HepG2 (cell line): Measurements from ENCODE around the gene RABL6. TPM values are rescaled to one million over a fixed set of nuclear protein-coding genes. Genes with fewer than 3 reads are reported as not detected.

ENCODE experiments used
- ARNTL ChIP-seq: sonication (generic); formaldehyde crosslinking; IDR thresholded peaks from 2 replicates; pipeline ENCODE4 v1.4.0; 2020; ENCODE audit warnings: mild to moderate bottlenecking, missing genetic modification reagents
- CAMTA2 ChIP-seq: sonication (generic); formaldehyde crosslinking; IDR thresholded peaks from 2 replicates; pipeline ENCODE4 v1.4.0; 2020; ENCODE audit warnings: mild to moderate bottlenecking, missing genetic modification reagents, borderline replicate concordance
- FOXC1 ChIP-seq: sonication (generic); formaldehyde crosslinking; IDR thresholded peaks from 2 replicates; pipeline ENCODE4 v1.8.0; 2022; ENCODE audit warnings: mild to moderate bottlenecking, missing genetic modification reagents, borderline replicate concordance
- IKZF4 ChIP-seq: sonication (generic); formaldehyde crosslinking; IDR thresholded peaks from 2 replicates; pipeline ENCODE4 v1.5.1; 2020; ENCODE audit warnings: borderline replicate concordance, mild to moderate bottlenecking, low read depth, missing genetic modification reagents; ENCODE audit errors: not compliant biosample characterization
- MBD4 ChIP-seq: IDR thresholded peaks from 2 replicates; pipeline ENCODE4 v1.6.1; 2012; ENCODE audit warnings: low read length, inconsistent platforms, borderline replicate concordance
- MTA1 ChIP-seq: sonication (generic); formaldehyde crosslinking; IDR thresholded peaks from 2 replicates; pipeline ENCODE4 v1.4.0; 2020; ENCODE audit warnings: missing genetic modification reagents, mild to moderate bottlenecking, borderline replicate concordance
- MYC ChIP-seq: sonication (generic); formaldehyde crosslinking; IDR thresholded peaks from 2 replicates; pipeline ENCODE4 v1.9.0; 2021; ENCODE audit warnings: missing genetic modification reagents, borderline replicate concordance
- SIX1 ChIP-seq: sonication (generic); formaldehyde crosslinking; IDR thresholded peaks from 2 replicates; pipeline ENCODE4 v1.4.0; 2020; ENCODE audit warnings: missing genetic modification reagents, borderline replicate concordance
- SRSF1 ChIP-seq: fragments of 200-400 bp; formaldehyde crosslinking; optimal IDR thresholded peaks from 2 replicates; pipeline ENCODE3; 2017; ENCODE audit warnings: mild to moderate bottlenecking, low read depth, low read length, moderate library complexity
- SRSF9 ChIP-seq: fragments of 200-400 bp; formaldehyde crosslinking; IDR thresholded peaks from 2 replicates; pipeline ENCODE4 v1.6.1; 2018; ENCODE audit warnings: borderline replicate concordance, mild to moderate bottlenecking, low read depth, low read length; ENCODE audit not compliant: insufficient read depth, poor library complexity, severe bottlenecking
- ZBTB7A ChIP-seq: sonication (generic); formaldehyde crosslinking; IDR thresholded peaks from 2 replicates; pipeline ENCODE4 v1.8.0; 2022; ENCODE audit warnings: mild to moderate bottlenecking, missing genetic modification reagents
- ZFX ChIP-seq: sonication (generic); formaldehyde crosslinking; IDR thresholded peaks from 2 replicates; pipeline ENCODE4 v1.4.0; 2020; ENCODE audit warnings: mild to moderate bottlenecking, low read depth, missing genetic modification reagents, moderate library complexity
- ZNF101 ChIP-seq: sonication (generic); formaldehyde crosslinking; IDR thresholded peaks from 2 replicates; pipeline ENCODE4 v1.4.0; 2020; ENCODE audit warnings: mild to moderate bottlenecking, low read depth, missing genetic modification reagents, borderline replicate concordance
- ZNF549 ChIP-seq: sonication (generic); formaldehyde crosslinking; IDR thresholded peaks from 2 replicates; pipeline ENCODE4 v1.5.0; 2020; ENCODE audit warnings: missing genetic modification reagents
- ZNF713 ChIP-seq: sonication (generic); formaldehyde crosslinking; IDR thresholded peaks from 2 replicates; pipeline ENCODE4 v1.4.0; 2020; ENCODE audit warnings: mild to moderate bottlenecking, missing genetic modification reagents
- polyA plus RNA-seq, 8 experiments: library from polyadenylated mRNA; depleted of rRNA in 3 of 8; stranded (reverse) in 7 of 8; unstranded in 1 of 8; fragments of >200 nt; fragmentation: Illumina TruSeq in 4 of 8; extraction: Trizol in 4 of 8; gene quantifications; 2 replicates each; pipeline versions ENCODE4 v1.2.1 to v1.2.3, GENCODE V29; 2011 to 2016; ENCODE audit warnings: low read depth in 4 of 8, missing spikeins in 1 of 8, mixed read lengths in 1 of 8; ENCODE audit not compliant: insufficient read depth in 1 of 8
- total RNA-seq, 5 experiments: library from RNA; depleted of rRNA; stranded (reverse); fragments of >200 nt; fragmentation: Illumina TruSeq; extraction: Trizol; gene quantifications; 2 replicates each; pipeline ENCODE4 v1.2.3, GENCODE V29; 2016; ENCODE audit warnings: low read depth in 1 of 5
- TF ChIP-seq, protein P1 (sequence below): sonication (generic); formaldehyde crosslinking; IDR thresholded peaks from 2 replicates; pipeline ENCODE4 v1.4.0; 2020; ENCODE audit warnings: missing genetic modification reagents
- TF ChIP-seq, protein P2 (sequence below): sonication (generic); formaldehyde crosslinking; IDR thresholded peaks from 2 replicates; pipeline ENCODE4 v1.4.0; 2020; ENCODE audit warnings: missing genetic modification reagents
- TF ChIP-seq, protein P3 (sequence below): IDR thresholded peaks from 2 replicates; pipeline ENCODE4 v1.6.1; 2016; ENCODE audit warnings: missing biosample characterization, missing genetic modification reagents, low read depth
- TF ChIP-seq, protein P4 (sequence below): sonication (generic); formaldehyde crosslinking; IDR thresholded peaks from 2 replicates; pipeline ENCODE4 v1.4.0; 2020; ENCODE audit warnings: mild to moderate bottlenecking, missing genetic modification reagents, borderline replicate concordance
- TF ChIP-seq, protein P5 (sequence below): IDR thresholded peaks from 2 replicates; pipeline ENCODE4 v1.6.1; 2016; ENCODE audit warnings: mild to moderate bottlenecking, missing biosample characterization, missing genetic modification reagents

RABL6 gene
- total and polyA plus RNA-seq, 2 of the 13 experiments (the other 11 are each of a cell fraction or from before 2014, with no cell fraction given) = 81.5 to 125 TPM

DNA sequence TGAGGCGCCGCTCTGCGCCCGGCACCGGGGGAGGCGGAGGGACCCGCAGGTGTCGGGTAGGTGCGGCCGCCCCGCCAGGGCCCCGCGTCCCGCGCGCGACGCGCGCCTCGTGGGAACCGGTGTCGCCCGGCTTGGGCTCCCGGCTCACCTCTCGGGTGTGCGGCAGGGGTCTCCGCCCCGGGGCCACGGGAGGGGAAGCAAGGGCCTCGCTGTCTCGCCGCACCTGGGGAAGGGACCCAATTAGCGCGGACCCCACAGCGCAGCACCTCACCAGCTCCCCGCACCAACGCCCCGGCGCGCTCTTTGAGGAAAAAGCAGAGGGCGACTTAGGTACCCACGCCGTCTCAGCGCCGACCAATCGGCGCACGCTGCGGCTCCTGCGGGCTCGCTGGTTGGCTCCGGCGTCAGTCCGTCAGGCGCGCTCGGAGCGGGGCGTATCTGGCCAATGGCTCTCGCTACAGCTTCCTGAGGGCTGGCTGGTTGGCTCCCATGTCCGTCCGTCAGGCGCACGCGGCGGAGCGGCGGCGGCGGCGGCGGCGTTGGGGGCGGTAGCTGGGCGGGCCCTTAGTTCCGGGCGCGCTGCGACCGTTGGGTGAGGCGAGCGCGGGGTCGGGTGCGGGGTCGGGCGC lies 78.3 kb downstream of the RABL6 start, which contains the start of gene TRAF2 (continued):
- TF ChIP-seq SIX1 (CRISPR knock-in tag) (no peak), IKZF4 (peak; percentile 58), ZNF549 (CRISPR knock-in tag) (no peak), MBD4 (no peak), SRSF1 (peak; percentile 74), ZNF101 (CRISPR knock-in tag) (no peak), MTA1 (CRISPR knock-in tag) (no peak), SRSF9 (no peak), CAMTA2 (CRISPR knock-in tag) (no peak), ZNF713 (CRISPR knock-in tag) (no peak), ARNTL (CRISPR knock-in tag) (no peak), FOXC1 (no peak), ZFX (CRISPR knock-in tag) (no peak), MYC (CRISPR knock-in tag) (peak; percentile 89), ZBTB7A (CRISPR knock-in tag) (no peak)
- TF ChIP-seq, protein P1, sequence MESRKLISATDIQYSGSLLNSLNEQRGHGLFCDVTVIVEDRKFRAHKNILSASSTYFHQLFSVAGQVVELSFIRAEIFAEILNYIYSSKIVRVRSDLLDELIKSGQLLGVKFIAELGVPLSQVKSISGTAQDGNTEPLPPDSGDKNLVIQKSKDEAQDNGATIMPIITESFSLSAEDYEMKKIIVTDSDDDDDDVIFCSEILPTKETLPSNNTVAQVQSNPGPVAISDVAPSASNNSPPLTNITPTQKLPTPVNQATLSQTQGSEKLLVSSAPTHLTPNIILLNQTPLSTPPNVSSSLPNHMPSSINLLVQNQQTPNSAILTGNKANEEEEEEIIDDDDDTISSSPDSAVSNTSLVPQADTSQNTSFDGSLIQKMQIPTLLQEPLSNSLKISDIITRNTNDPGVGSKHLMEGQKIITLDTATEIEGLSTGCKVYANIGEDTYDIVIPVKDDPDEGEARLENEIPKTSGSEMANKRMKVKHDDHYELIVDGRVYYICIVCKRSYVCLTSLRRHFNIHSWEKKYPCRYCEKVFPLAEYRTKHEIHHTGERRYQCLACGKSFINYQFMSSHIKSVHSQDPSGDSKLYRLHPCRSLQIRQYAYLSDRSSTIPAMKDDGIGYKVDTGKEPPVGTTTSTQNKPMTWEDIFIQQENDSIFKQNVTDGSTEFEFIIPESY (CRISPR knock-in tag) = no peak
- TF ChIP-seq, protein P2, sequence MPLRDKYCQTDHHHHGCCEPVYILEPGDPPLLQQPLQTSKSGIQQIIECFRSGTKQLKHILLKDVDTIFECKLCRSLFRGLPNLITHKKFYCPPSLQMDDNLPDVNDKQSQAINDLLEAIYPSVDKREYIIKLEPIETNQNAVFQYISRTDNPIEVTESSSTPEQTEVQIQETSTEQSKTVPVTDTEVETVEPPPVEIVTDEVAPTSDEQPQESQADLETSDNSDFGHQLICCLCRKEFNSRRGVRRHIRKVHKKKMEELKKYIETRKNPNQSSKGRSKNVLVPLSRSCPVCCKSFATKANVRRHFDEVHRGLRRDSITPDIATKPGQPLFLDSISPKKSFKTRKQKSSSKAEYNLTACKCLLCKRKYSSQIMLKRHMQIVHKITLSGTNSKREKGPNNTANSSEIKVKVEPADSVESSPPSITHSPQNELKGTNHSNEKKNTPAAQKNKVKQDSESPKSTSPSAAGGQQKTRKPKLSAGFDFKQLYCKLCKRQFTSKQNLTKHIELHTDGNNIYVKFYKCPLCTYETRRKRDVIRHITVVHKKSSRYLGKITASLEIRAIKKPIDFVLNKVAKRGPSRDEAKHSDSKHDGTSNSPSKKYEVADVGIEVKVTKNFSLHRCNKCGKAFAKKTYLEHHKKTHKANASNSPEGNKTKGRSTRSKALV = peak; percentile 87; the same call in 1 of the 2 replicates
- TF ChIP-seq, protein P3, sequence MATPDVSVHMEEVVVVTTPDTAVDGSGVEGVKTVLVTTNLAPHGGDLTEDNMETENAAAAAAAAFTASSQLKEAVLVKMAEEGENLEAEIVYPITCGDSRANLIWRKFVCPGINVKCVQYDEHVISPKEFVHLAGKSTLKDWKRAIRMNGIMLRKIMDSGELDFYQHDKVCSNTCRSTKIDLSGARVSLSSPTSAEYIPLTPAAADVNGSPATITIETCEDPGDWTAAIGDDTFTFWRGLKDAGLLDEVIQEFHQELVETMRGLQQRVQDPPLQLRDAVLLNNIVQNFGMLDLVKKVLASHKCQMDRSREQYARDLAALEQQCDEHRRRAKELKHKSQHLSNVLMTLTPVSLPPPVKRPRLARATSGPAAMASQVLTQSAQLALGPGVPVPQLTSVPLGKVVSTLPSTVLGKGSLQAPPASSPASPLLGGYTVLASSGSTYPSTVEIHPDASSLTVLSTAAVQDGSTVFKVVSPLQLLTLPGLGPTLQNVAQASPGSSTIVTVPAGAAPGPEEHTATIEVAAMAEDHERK (CRISPR knock-in tag) = peak; percentile 70
- TF ChIP-seq, protein P4, sequence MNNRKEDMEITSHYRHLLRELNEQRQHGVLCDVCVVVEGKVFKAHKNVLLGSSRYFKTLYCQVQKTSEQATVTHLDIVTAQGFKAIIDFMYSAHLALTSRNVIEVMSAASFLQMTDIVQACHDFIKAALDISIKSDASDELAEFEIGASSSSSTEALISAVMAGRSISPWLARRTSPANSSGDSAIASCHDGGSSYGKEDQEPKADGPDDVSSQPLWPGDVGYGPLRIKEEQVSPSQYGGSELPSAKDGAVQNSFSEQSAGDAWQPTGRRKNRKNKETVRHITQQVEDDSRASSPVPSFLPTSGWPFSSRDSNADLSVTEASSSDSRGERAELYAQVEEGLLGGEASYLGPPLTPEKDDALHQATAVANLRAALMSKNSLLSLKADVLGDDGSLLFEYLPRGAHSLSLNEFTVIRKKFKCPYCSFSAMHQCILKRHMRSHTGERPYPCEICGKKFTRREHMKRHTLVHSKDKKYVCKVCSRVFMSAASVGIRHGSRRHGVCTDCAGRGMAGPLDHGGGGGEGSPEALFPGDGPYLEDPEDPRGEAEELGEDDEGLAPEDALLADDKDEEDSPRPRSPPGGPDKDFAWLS (CRISPR knock-in tag) = no peak
- TF ChIP-seq, protein P5, sequence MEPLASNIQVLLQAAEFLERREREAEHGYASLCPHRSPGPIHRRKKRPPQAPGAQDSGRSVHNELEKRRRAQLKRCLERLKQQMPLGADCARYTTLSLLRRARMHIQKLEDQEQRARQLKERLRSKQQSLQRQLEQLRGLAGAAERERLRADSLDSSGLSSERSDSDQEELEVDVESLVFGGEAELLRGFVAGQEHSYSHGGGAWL (CRISPR knock-in tag) = no peak
